ENCODE measurements around the gene PLEKHO1. TPM values are rescaled to one million over a fixed set of nuclear protein-coding genes. Genes with fewer than 3 reads are reported as not detected.
"Not testable (repeated sequence)": the region's sequence is repeated elsewhere in the genome, so short reads cannot be mapped to it uniquely, and the experiment has no call there.

Gene PLEKHO1
- total RNA-seq, 2 experiments from 2014 or later = 138 to 154 TPM

GRCh38 chr1:150127868-150128267 is 21.8 kb upstream of the PLEKHO1 start:
- Mint-ChIP-seq H3K27me3 (ENCODE audit: low read depth) (no peaks in the 10 kb centered on the region), H3K4me1 (ENCODE audit: low read depth) (no peaks in the 10 kb centered on the region), H3K36me3 (ENCODE audit: low read depth) (peaks cover 11% of the 10 kb centered on the region), H3K9me3 (ENCODE audit: insufficient read depth) (no peaks in the 10 kb centered on the region), H3K27ac (no peak overlapping the region), H3K4me3 (no peak overlapping the region)
- no peak for DNase-seq
- ChIA-PET CTCF (interaction anchor here (0.6 to 3.3 kb wide), 6 partner anchors 19 to 67 kb away, joined by 3 to 12 read pairs (median 4); no protein-coding TSS in a partner anchor), POLR2A (no interaction called here)
- ATAC-seq = no peak

- ATAC-seq (no peak), DNase-seq (no peak)
- Mint-ChIP-seq H3K36me3 (ENCODE audit: low read depth) (peaks cover 12% of the 10 kb centered on the region), H3K27ac (no peak overlapping the region), H3K27me3 (ENCODE audit: low read depth) (no peaks in the 10 kb centered on the region), H3K4me3 (no peak overlapping the region), H3K9me3 (ENCODE audit: insufficient read depth) (no peaks in the 10 kb centered on the region), H3K4me1 (ENCODE audit: low read depth) (no peaks in the 10 kb centered on the region)
- CTCF ChIA-PET = no interaction called here
- POLR2A ChIA-PET = no interaction called here
Observed at GRCh38 chr1:150132372-150132771, 17.3 kb upstream of the PLEKHO1 start.

- Mint-ChIP-seq H3K4me3 (no peak overlapping the region), H3K36me3 (ENCODE audit: low read depth) (peaks cover 11% of the 10 kb centered on the region), H3K27ac (no peak overlapping the region), H3K27me3 (ENCODE audit: low read depth) (no peaks in the 10 kb centered on the region), H3K9me3 (ENCODE audit: insufficient read depth) (no peaks in the 10 kb centered on the region), H3K4me1 (ENCODE audit: low read depth) (no peaks in the 10 kb centered on the region)
- DNase-seq (no peak), ATAC-seq (no peak)
- ChIA-PET CTCF (interaction anchor here (1.0 kb wide), 2 partner anchors 52 to 53 kb away, joined by 3 read pairs; no protein-coding TSS in a partner anchor), POLR2A (no interaction called here)
Observed at GRCh38 chr1:150134537-150134936, 15.2 kb upstream of the PLEKHO1 start.

DNA sequence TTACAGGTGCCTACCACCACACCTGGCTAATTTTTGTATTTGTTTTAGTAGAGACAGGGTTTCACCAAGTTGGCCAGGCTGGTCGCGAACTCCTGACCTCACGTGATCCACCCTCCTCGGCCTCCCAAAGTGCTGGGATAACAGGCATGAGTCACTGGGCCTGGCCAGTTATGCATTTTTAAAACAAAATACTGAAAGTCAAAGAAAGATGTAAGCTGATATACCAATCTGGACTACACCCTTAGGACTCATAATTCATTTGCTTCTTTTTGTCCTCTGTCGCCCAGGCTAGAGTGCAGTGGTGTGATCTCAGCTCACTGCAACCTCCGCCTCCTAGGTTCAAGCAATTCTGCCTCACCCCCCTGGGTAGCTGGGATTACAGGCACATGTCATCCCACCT is 14.3 kb upstream of the PLEKHO1 start:
- H3K27ac Mint-ChIP-seq; H3K4me1 Mint-ChIP-seq (ENCODE audit: low read depth); H3K4me3 Mint-ChIP-seq; DNase-seq; H3K27me3 Mint-ChIP-seq (ENCODE audit: low read depth); ATAC-seq; H3K9me3 Mint-ChIP-seq (ENCODE audit: insufficient read depth): not testable (repeated sequence)
- H3K36me3 Mint-ChIP-seq (ENCODE audit: low read depth) = peaks cover 11% of the 10 kb centered on the region
- ChIA-PET POLR2A (interaction anchor here (0.6 kb wide), 1 partner anchor 20 kb away, joined by 4 read pairs; no protein-coding TSS in a partner anchor), CTCF (interaction anchor here (1.0 kb wide), 1 partner anchor 51 kb away, joined by 3 read pairs; no protein-coding TSS in a partner anchor)

GRCh38 chr1:150138044-150138443 is 11.7 kb upstream of the PLEKHO1 start:
- CTCF ChIA-PET = interaction anchor here (1.9 kb wide), 1 partner anchor 28 kb away, joined by 9 read pairs; no protein-coding TSS in a partner anchor
- no peak overlapping the region for H3K27ac Mint-ChIP-seq

DNA sequence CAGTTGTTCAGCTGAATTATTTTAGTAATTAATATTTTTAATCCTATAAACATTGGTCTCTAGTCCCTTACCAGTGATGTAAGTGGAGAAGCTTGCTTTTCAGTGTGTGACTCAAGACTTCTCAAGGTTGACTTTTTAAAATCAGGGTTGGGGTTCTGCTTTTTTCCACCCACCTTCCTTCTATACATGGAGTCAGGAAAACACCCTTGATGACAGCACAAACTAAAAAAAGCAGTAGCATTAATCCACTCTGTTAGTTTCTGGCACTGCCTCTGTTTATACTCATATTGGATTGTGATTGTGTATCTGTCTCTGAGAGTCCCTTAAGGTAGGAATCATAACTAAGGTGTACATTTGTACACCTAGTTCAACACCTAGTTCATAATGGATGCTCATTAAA is 8.3 kb upstream of the PLEKHO1 start:
- Mint-ChIP-seq H3K36me3 (ENCODE audit: low read depth) (peaks cover 15% of the 10 kb centered on the region), H3K27me3 (ENCODE audit: low read depth) (no peaks in the 10 kb centered on the region), H3K4me3 (no peak overlapping the region), H3K27ac (no peak overlapping the region), H3K9me3 (ENCODE audit: insufficient read depth) (no peaks in the 10 kb centered on the region), H3K4me1 (ENCODE audit: low read depth) (peaks cover 20% of the 10 kb centered on the region)
- DNase-seq = no peak
- CTCF ChIA-PET = interaction anchor here (0.6 to 0.9 kb wide), 4 partner anchors 20 to 64 kb away, joined by 3 to 4 read pairs (median 4); no protein-coding TSS in a partner anchor
- POLR2A ChIA-PET = no interaction called here
- ATAC-seq = no peak

More at GRCh38 chr1:150138044-150138443, 11.7 kb upstream of the PLEKHO1 start:
- ATAC-seq (no peak), DNase-seq (no peak)
- H3K27me3 Mint-ChIP-seq (ENCODE audit: low read depth) = no peaks in the 10 kb centered on the region
- no peaks in the 10 kb centered on the region for H3K9me3 Mint-ChIP-seq (ENCODE audit: insufficient read depth)
- no peaks in the 10 kb centered on the region for H3K4me1 Mint-ChIP-seq (ENCODE audit: low read depth)
- H3K36me3 Mint-ChIP-seq (ENCODE audit: low read depth) = peaks cover 11% of the 10 kb centered on the region
- no peak overlapping the region for H3K4me3 Mint-ChIP-seq
- POLR2A ChIA-PET = no interaction called here

DNA sequence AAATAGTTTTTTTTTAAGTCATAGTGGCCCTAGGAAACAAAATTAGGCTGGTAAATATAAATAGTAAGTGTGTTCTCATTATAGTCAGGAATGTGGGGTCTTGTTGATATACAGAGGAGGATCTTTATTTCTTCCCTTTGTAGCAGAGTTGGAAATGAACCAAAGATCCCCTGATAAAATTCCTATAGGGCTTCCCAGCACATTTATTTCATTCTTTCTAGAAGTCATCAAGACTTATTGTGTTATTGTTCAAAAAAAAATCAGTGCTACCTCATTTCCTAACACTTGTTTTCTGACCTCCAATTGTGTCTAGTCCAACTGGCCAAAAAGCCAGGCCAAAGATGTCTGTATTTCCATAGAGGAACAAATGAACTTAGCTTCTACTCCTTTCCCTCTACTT is 7.6 kb upstream of the PLEKHO1 start:
- Mint-ChIP-seq H3K4me1 (ENCODE audit: low read depth) (peaks cover 26% of the 10 kb centered on the region), H3K36me3 (ENCODE audit: low read depth) (peaks cover 20% of the 10 kb centered on the region), H3K9me3 (ENCODE audit: insufficient read depth) (no peaks in the 10 kb centered on the region), H3K4me3 (no peak overlapping the region), H3K27me3 (ENCODE audit: low read depth) (no peaks in the 10 kb centered on the region), H3K27ac (no peak overlapping the region)
- ChIA-PET CTCF (interaction anchor here (2.6 kb wide), 1 partner anchor 20 kb away, joined by 8 read pairs; no protein-coding TSS in a partner anchor), POLR2A (no interaction called here)
- ATAC-seq = no peak
- DNase-seq = no peak

DNA sequence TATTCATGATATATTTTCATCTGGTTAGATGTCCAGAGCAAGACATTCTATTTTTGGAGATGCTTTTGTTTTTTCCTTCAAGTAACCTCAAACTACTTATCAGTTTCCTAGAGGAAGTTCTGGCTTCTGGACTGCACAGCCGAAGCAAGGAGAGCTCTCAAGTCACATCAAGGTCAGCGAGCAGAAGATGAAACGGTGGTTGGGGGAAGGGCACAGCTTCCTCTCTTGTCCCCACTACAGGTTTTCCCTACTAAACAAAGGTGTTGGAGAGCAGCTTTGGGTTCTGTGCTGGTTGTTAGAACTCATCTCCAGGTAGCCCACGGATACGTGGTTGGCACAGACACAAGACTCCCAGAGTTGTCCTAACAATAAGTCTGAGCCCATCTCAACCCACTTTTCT is 5.1 kb upstream of the PLEKHO1 start:
- no peak overlapping the region for H3K4me3 Mint-ChIP-seq
- H3K27me3 Mint-ChIP-seq (ENCODE audit: low read depth) = no peaks in the 10 kb centered on the region
- peaks cover 24% of the 10 kb centered on the region for H3K36me3 Mint-ChIP-seq (ENCODE audit: low read depth)
- no peaks in the 10 kb centered on the region for H3K9me3 Mint-ChIP-seq (ENCODE audit: insufficient read depth)
- CTCF ChIA-PET = interaction anchor here (0.6 to 3.0 kb wide), 3 partner anchors 18 to 43 kb away, joined by 3 to 10 read pairs (median 3); no protein-coding TSS in a partner anchor
- no peak for DNase-seq
- no peak for ATAC-seq
- POLR2A ChIA-PET = interaction anchor here (0.9 kb wide), 1 partner anchor 257 kb away, joined by 3 read pairs; a partner anchor contains a TSS
- H3K27ac Mint-ChIP-seq = peak overlapping the region; percentile 32
- peaks cover 46% of the 10 kb centered on the region for H3K4me1 Mint-ChIP-seq (ENCODE audit: low read depth)

DNA sequence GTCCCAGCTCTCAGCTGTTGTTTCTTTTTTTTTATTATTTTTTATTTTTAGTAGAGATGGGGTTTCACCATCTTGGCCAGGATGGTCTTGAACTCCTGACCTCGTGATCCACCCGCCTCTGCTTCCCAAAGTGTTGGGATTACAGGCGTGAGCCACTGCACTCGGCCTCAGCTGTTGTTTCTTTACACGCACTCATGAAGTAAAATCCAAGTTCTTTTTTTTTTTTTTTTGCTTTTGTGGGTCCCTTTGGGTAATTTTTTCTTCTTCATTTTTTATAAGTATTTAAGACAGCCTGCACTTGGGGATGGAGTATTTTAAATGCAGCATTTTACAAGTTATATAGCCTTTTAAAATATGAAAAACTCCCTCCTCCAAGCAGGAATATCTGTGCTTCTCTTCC is 3.7 kb upstream of the PLEKHO1 start:
- not testable (repeated sequence) for H3K9me3 Mint-ChIP-seq (ENCODE audit: insufficient read depth); H3K27ac Mint-ChIP-seq; ATAC-seq; H3K4me3 Mint-ChIP-seq; DNase-seq; H3K27me3 Mint-ChIP-seq (ENCODE audit: low read depth)
- CTCF ChIA-PET = interaction anchor here (1.0 to 3.0 kb wide), 4 partner anchors 16 to 43 kb away, joined by 3 to 10 read pairs (median 4); no protein-coding TSS in a partner anchor
- POLR2A ChIA-PET = interaction anchor here (1.4 kb wide), 1 partner anchor 260 kb away, joined by 4 read pairs; a partner anchor contains a TSS
- Mint-ChIP-seq H3K4me1 (ENCODE audit: low read depth) (peaks cover 46% of the 10 kb centered on the region), H3K36me3 (ENCODE audit: low read depth) (peaks cover 28% of the 10 kb centered on the region)

GRCh38 chr1:150146849-150147542 is 2.7 kb upstream of the PLEKHO1 start:
- Mint-ChIP-seq H3K4me1 (ENCODE audit: low read depth) (peaks cover 55% of the 10 kb centered on the region), H3K36me3 (ENCODE audit: low read depth) (peaks cover 36% of the 10 kb centered on the region), H3K27ac (no peak overlapping the region), H3K27me3 (ENCODE audit: low read depth) (no peaks in the 10 kb centered on the region), H3K9me3 (ENCODE audit: insufficient read depth) (no peaks in the 10 kb centered on the region), H3K4me3 (no peak overlapping the region)
- ATAC-seq (no peak), DNase-seq (no peak)
- ChIA-PET POLR2A (interaction anchor here (0.8 to 1.4 kb wide), 4 partner anchors 10 to 261 kb away, joined by 3 to 4 read pairs (median 4); a partner anchor contains a TSS), CTCF (interaction anchor here (0.6 to 3.0 kb wide), 5 partner anchors 15 to 40 kb away, joined by 3 to 10 read pairs (median 4); no protein-coding TSS in a partner anchor)

- DNase-seq (no peak), ATAC-seq (no peak)
- peak overlapping the region; percentile 93 for H3K4me3 Mint-ChIP-seq
- CTCF ChIA-PET = interaction anchor here (1.0 kb wide), 2 partner anchors 13 to 17 kb away, joined by 3 to 4 read pairs; no protein-coding TSS in a partner anchor
- H3K36me3 Mint-ChIP-seq (ENCODE audit: low read depth) = peaks cover 52% of the 10 kb centered on the region
- no peaks in the 10 kb centered on the region for H3K9me3 Mint-ChIP-seq (ENCODE audit: insufficient read depth)
- POLR2A ChIA-PET = interaction anchor here (1.0 to 5.9 kb wide), 5 partner anchors 12 to 262 kb away, joined by 3 to 44 read pairs (median 11); a partner anchor contains a TSS
- H3K4me1 Mint-ChIP-seq (ENCODE audit: low read depth) = peaks cover 69% of the 10 kb centered on the region
- H3K27me3 Mint-ChIP-seq (ENCODE audit: low read depth) = no peaks in the 10 kb centered on the region
- H3K27ac Mint-ChIP-seq = peak overlapping the region; percentile 93
Observed at GRCh38 chr1:150148837-150149270, 862 bp upstream of the PLEKHO1 start.
